Stimulated activated CD4-positive, alpha-beta T cell treated with anti-CD3 and anti-CD28 coated beads, Interleukin-15, amount 100 ng/mL, for 48 hours (primary cell): ENCODE measurements around the gene TRPT1.
"Not testable (repeated sequence)": the region's sequence is repeated elsewhere in the genome, so short reads cannot be mapped to it uniquely, and the experiment has no call there.

Experiments used
- DNase-seq, 2 donors: peaks; one replicate each; pipeline ENCODE4 v3.0.0-alpha.2; 2020; ENCODE audit warnings: low read depth in 2 of 2

Gene TRPT1

DNA sequence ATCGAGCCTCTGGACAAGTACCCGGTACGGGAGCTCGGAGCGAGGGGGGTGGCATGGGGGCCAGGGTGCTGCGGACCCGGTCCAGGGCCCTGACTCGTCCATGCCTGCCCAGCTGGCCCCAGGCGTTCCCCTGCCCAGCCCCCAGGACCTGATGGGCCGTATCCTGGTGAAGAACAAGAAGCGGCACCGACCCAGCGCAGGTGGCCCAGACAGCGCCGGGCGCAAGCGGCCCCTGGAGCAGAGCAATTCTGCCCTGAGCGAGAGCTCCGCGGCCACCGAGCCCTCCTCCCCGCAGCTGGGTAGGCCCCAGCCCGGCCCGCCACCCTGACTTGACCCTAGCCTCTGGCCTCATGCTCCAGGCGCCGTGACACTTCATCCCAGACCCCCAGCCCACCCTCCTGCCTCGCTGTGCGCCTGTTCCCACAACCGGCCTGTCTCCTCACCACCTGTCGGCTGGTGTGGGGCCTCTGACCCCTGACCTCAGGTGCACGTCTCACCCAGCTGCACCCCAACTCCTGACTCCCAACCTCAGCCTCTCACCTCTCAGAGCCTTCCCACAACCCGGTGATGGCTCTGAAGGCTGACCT is 33.1 kb upstream of the TRPT1 start:
- DNase-seq: no peak

GRCh38 chr11:64258356-64258755 is 32.4 kb upstream of the TRPT1 start:
- DNase-seq: no peak

GRCh38 chr11:64256300-64256699 is 30.3 kb upstream of the TRPT1 start:
- no peak for DNase-seq

GRCh38 chr11:64255135-64256128 is 29.4 kb upstream of the TRPT1 start:
- DNase-seq: no peak

DNA sequence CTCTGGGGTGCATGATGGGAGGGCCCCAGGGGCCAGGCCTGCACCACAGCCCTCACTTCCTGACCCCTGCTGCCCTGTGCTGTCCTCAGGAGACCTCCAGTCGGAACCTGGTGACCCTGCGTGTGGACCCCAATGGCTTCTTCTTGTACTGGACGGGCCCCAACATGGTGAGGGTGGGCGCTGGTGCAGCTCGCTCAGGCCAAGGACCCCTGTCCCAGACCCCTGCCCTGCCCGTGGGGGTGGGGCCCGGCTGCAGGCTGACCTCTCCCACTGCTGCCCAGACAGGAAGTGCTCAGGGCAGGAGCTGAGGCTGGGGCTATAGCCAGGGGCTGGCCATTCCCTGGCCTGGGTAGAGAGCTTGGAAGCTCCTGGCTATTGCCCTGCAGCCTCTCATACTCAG is 28.3 kb upstream of the TRPT1 start:
- DNase-seq: no peak

GRCh38 chr11:64253481-64253880 is 27.5 kb upstream of the TRPT1 start:
- DNase-seq: no peak

DNA sequence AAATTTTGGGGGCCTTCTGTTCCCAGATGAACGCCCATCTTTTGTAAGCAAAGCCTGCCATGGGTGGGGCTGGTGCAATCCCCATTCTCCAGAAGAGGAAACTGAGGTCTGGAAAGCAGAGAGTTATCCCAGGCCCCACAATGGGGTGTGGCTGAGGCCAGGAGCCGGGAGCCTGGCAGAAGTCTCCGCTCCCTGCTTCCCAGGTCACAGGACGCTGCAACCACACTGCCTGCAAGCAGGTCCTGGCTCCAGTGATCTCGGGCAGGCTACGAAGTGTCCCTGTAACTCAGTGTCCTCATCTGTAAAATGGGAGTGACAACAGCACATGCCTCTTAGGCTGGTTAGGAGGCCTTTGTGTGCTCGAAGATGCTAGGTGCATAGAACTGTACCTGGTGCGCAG is 27.1 kb upstream of the TRPT1 start:
- no peak for DNase-seq

DNA sequence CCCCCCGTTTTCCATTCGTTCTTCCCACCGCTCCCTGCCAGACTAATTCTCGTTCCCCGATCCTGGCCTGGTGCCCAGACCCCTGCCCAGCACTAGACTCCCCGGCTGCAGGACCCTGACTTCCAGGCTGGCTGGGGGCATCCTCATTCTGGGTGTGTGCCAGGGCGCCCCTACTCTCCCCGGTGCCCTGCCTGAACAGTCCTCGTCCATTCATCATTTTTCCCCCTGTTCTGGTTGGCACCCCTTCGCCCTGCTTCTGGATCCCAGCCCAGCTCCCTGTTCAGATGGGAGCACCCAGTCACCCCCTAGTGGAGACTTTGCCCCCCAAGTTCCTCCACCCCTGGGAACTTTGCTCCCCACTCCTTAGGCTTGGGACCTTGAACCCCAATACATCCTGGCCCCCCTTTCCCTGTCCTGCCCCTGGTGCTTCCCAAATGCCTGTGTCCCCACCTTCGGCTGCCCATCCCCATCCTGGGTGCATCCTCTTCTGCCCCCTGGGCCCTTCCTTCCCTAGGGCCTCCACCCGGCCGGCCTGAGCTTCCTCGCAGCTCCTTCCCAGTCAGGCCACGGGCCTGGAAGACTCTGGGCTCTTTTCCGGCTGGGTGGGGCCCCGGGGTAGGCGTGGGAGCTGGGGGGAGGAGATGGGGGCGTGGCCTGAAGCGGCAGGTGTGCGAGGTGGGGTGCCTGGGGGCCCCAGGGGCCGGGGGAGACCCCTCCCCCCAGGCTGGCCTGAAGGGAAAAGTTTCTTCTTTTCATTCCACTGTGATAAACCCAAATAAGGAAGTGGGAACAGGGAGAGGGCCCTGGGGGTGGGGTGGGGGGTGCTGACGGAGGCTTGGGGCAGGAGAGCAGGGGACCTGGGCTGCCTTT is 26.3 kb upstream of the TRPT1 start:
- no peak for DNase-seq

DNA sequence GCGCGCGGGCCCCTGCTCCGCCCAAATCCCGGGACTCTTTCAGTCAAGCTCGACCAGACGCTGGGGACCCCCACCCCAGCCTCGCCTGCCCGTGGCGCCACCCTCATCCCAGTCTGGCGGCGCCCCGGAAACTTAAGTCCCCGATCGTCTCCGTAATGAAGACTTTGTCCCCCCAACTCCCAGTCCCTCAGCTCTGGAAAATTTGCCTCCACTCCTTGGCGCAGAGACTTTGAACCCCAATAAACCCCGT is 25.7 kb upstream of the TRPT1 start:
- no peak for DNase-seq

DNA sequence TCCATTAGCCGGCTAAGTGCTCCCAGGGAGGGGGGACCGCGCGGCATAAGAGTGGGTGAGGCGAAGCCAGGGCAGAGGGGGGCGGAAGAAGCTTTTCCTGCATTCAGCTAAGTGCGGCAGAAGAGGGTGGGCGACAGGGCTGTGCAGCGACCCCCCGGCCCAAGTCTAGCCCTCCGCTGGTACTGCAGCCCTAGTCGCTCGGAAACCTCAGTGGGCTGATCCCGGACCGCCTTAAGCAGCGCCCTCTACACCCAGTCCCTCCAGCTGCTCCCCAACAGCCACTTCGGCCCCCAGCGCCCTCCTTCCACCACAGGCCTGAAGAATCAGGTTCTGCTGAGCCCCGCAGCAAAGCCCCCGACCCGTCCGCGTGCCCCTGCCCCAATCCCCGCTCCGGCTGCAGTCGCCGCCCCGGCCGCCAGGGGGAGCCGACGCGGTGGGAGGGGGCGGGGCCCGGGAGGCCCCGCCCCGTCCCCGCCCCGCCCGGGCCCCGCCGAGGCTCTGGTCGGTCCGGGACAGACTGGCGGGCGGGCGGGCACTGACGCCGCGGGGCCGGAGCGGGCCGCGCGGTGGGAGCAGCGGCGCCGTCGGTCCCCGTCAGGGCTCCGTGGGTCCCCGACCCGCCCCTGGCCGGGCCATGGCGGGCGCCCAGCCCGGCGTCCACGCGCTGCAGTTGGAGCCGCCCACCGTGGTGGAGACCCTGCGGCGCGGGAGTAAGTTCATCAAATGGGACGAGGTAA is 25.2 kb upstream of the TRPT1 start, which contains the start of gene PLCB3:
Gene PLCB3 (plus strand): TSS at position 515 of the 737 bp plus-strand sequence. CDS start 120 bp downstream, at position 635.
- DNase-seq: no peak

DNA sequence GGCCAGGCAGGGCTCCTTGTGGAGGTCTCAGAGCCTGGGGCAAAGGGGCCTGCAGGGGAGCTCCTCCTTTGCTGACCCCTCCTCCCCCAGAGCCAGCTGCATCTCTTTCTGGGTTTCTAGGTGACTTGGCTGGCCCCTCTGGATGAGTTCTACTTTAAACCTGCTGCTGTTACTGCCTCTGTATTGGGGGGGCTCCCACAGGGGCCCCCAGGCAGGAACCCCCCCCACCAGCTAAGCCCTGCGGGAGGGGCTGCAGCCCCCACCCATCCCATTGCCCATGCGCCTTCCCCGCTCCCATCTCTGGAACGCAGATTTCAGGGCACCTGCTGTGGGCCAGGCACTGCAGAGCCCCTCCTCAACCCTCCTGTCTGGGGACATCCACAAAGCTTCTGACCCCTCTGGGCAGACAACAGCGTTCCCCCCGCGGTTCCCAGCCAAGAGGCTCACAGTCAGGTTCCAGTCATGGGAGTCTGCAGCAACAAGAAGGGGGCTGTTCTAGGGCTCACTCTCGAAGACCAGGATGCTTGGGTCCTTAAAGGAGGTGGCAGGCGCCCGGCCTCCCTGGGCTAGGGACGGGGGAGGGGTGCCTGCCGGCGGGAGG is 24.5 kb upstream of the TRPT1 start:
- no peak for DNase-seq

DNA sequence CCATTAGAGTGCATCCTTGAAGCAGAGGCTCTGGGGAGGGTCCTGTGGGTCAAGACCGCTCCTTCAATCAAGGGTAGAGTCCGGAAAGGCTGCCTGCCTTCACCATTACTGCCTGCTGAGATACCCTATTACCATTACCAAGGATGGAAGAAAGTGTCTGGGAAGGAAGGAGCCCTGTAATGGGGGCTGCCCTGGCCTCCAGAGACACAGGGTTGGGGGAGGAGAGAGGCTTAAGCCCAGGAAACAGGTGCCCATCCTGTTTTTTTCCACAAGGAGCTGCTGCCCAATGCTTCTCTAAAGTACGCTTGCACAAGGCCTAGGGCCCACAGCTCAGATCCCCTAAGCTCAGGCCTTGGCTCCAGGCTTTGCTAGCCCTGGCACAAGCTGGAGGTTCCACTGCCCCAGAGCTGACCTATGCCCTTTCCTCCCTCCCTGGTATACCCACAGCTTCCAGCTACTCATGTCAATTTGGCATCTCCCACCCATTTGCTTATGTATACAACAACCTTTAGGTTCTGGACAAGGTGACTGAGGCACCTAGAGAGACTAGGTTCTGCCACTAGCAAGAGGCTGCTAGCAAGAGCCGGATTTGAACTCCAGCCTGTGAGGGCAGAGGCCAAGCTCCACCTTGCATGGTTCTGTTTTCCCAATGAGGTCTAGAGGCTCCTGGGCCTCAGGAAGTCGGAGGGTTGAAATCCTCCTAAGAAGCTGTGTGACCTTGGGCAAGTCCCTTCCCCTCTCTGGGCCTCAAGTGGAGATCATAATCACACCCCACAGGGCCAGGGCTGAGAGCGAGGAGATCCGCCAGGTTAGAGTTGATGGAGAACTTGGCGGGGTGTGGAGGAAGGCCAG is 23.8 kb upstream of the TRPT1 start:
- DNase-seq: no peak

DNA sequence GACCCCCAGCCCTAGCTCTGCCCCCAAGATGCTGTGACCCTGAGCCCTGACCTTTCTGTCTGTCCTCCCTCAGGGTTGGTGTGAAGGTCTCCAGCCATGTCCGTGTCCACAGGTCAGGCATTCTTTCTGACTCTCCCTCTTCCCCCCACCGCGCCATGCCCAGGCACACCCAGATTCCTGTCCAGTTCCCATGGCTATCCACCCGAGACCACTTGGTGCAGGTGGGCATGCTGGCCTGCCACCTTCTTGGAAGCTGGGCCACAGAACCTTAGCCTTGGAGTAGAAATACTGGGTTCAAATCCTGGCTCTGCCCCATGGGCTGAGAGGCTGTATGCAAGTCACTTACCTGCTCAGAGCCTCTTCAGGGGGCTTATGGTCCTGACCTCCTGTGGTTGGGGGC is 23.1 kb upstream of the TRPT1 start:
- no peak for DNase-seq

GRCh38 chr11:64248578-64248977 is 22.6 kb upstream of the TRPT1 start:
- DNase-seq: no peak

- DNase-seq: no peak
Observed at GRCh38 chr11:64247729-64248531, 21.9 kb upstream of the TRPT1 start.

DNA sequence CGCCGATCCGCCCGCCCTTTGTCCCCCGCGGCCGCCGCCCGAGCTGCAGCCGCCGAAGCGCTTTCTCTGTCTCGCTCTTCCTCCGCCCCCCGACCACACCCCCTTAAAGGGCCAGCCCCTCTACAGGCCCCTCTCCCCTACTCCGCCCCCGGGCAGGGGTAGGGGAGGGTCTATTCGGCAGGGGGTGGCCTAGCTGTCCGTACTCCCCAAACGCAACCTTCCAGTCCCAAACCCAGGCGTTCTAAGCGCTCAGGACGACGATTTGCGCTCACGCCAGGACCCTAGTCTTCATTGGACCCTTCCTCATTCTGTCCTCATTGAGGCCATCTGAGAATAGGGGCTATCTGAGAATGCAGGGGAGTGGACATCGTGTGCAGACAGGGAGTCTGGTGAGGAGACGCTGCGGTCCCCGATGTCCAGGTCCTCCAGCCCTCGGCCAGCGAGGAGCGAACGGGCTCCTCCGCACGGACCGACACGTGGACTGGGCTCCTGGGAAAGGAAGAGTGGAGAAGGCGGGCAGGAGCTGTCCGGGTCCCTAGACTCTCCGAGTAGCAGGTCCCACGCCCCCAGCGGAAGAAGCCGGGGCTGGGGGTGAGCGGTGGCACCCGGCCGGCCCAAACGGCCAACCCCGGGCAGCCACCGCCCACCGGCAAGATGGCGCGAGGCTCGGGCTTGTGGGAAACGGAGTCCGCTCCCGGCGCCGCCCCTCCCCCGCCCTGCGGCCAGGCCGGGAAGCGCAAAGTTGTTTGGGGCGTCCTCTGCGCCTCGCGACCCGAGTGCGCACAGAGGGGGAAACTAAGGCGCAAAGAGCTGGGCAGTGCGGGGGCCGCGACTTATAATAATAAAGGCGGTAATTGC is 21.1 kb upstream of the TRPT1 start, which contains the start of gene PPP1R14B:
Gene PPP1R14B (minus strand): TSS at position 73 of the 858 bp plus-strand sequence. CDS start 270 bp downstream, outside the sequence.
- peak; percentile 59 to 78 for DNase-seq

GRCh38 chr11:64246621-64246870 is 20.6 kb upstream of the TRPT1 start:
- not testable (repeated sequence) for DNase-seq

GRCh38 chr11:64245797-64246620 is 20.0 kb upstream of the TRPT1 start:
- peak; percentile 67 to 80 for DNase-seq
